HepG2 (cell line): ENCODE data around the gene CLPTM1. TPM values are rescaled to one million over a fixed set of nuclear protein-coding genes. Genes with fewer than 3 reads are reported as not detected.
A peak's percentile ranks its signal among the peaks of the same experiment; 100 is the strongest.

Experiments used
- CSRNP2 ChIP-seq: sonication (generic); formaldehyde crosslinking; conservative IDR thresholded peaks from 2 replicates; pipeline ENCODE4 v1.8.0; 2022; ENCODE audit warnings: low read depth, missing genetic modification reagents
- HCFC1 ChIP-seq: fragments of 150-350 bp; IDR thresholded peaks from 2 replicates; pipeline ENCODE4 v1.6.1; 2014; ENCODE audit warnings: low read depth, low read length
- HOXA5 ChIP-seq: sonication (generic); formaldehyde crosslinking; IDR thresholded peaks from 2 replicates; pipeline ENCODE4 v1.4.0; 2020; ENCODE audit warnings: missing genetic modification reagents
- NBN ChIP-seq: fragments of 450-650 bp; conservative IDR thresholded peaks from 2 replicates; pipeline ENCODE4 v1.6.1; 2017
- NFATC3 ChIP-seq: sonication (generic); formaldehyde crosslinking; IDR thresholded peaks from 2 replicates; pipeline ENCODE4 v1.5.1; 2020; ENCODE audit warnings: mild to moderate bottlenecking, missing genetic modification reagents
- SAP130 ChIP-seq: IDR thresholded peaks from 2 replicates; pipeline ENCODE4 v1.6.1; 2016; ENCODE audit warnings: low read depth
- SOX6 ChIP-seq, 2 experiments: fragments of 450-650 bp in 1 of 2; sonication (generic) in 1 of 2; formaldehyde crosslinking in 1 of 2; IDR thresholded peaks; 2 replicates each; pipeline versions ENCODE4 v1.4.0 to v1.6.1; 2017 to 2020; ENCODE audit warnings: antibody characterized with exemption in 1 of 2, mild to moderate bottlenecking in 1 of 2, missing genetic modification reagents in 1 of 2
- TBX2 ChIP-seq: sonication (generic); formaldehyde crosslinking; IDR thresholded peaks from 2 replicates; pipeline ENCODE4 v1.5.0; 2020; ENCODE audit warnings: missing genetic modification reagents, mild to moderate bottlenecking, borderline replicate concordance
- TBX3 ChIP-seq: fragments of 450-650 bp; IDR thresholded peaks from 2 replicates; pipeline ENCODE4 v1.6.1; 2017; ENCODE audit warnings: antibody characterized with exemption, mild to moderate bottlenecking, inconsistent platforms, borderline replicate concordance
- TFAP4 ChIP-seq: sonication (generic); IDR thresholded peaks from 2 replicates; pipeline ENCODE4 v1.6.1; 2016; ENCODE audit warnings: low read depth, borderline replicate concordance
- ZBTB10 ChIP-seq: sonication (generic); formaldehyde crosslinking; IDR thresholded peaks from 2 replicates; pipeline ENCODE4 v1.4.0; 2020; ENCODE audit warnings: missing genetic modification reagents, borderline replicate concordance
- ZBTB38 ChIP-seq: sonication (generic); formaldehyde crosslinking; IDR thresholded peaks from 2 replicates; pipeline ENCODE4 v1.5.1; 2020; ENCODE audit warnings: mild to moderate bottlenecking, missing genetic modification reagents
- ZFP82 ChIP-seq: sonication (generic); formaldehyde crosslinking; IDR thresholded peaks from 2 replicates; pipeline ENCODE4 v1.5.1; 2020; ENCODE audit warnings: mild to moderate bottlenecking, missing genetic modification reagents, borderline replicate concordance
- ZGPAT ChIP-seq: IDR thresholded peaks from 2 replicates; pipeline ENCODE4 v1.6.1; 2016; ENCODE audit warnings: mild to moderate bottlenecking
- ZMAT5 ChIP-seq: sonication (generic); formaldehyde crosslinking; IDR thresholded peaks from 2 replicates; pipeline ENCODE4 v1.5.0; 2020; ENCODE audit warnings: mild to moderate bottlenecking, low read depth, missing genetic modification reagents, borderline replicate concordance
- ZNF101 ChIP-seq: sonication (generic); formaldehyde crosslinking; IDR thresholded peaks from 2 replicates; pipeline ENCODE4 v1.4.0; 2020; ENCODE audit warnings: mild to moderate bottlenecking, low read depth, missing genetic modification reagents, borderline replicate concordance
- ZNF282 ChIP-seq: fragments of 450-650 bp; IDR thresholded peaks from 2 replicates; pipeline ENCODE4 v1.6.1; 2018; ENCODE audit not compliant: partially characterized antibody
- ZNF383 ChIP-seq: sonication (generic); formaldehyde crosslinking; IDR thresholded peaks from 2 replicates; pipeline ENCODE4 v1.4.0; 2020; ENCODE audit warnings: missing genetic modification reagents, mild to moderate bottlenecking, borderline replicate concordance
- ZNF550 ChIP-seq: sonication (generic); formaldehyde crosslinking; IDR thresholded peaks from 2 replicates; pipeline ENCODE4 v1.4.0; 2020; ENCODE audit warnings: mild to moderate bottlenecking, missing genetic modification reagents, borderline replicate concordance
- ZNF556 ChIP-seq: sonication (generic); formaldehyde crosslinking; IDR thresholded peaks from 2 replicates; pipeline ENCODE4 v1.4.0; 2020; ENCODE audit warnings: mild to moderate bottlenecking, missing genetic modification reagents, borderline replicate concordance
- ZNF564 ChIP-seq: sonication (generic); formaldehyde crosslinking; IDR thresholded peaks from 2 replicates; pipeline ENCODE4 v1.8.1; 2023; ENCODE audit warnings: mild to moderate bottlenecking, missing genetic modification reagents
- ZNF605 ChIP-seq: sonication (generic); formaldehyde crosslinking; IDR thresholded peaks from 2 replicates; pipeline ENCODE4 v1.8.0; 2022; ENCODE audit warnings: mild to moderate bottlenecking, missing genetic modification reagents
- ZNF724P ChIP-seq: sonication (generic); formaldehyde crosslinking; IDR thresholded peaks from 2 replicates; pipeline ENCODE4 v1.8.0; 2022; ENCODE audit warnings: missing genetic modification reagents, borderline replicate concordance
- ZNF740 ChIP-seq: sonication (generic); formaldehyde crosslinking; IDR thresholded peaks from 2 replicates; pipeline ENCODE4 v1.4.0; 2020; ENCODE audit warnings: missing genetic modification reagents
- polyA plus RNA-seq, 8 experiments: library from polyadenylated mRNA; depleted of rRNA in 3 of 8; stranded (reverse) in 7 of 8; unstranded in 1 of 8; fragments of >200 nt; fragmentation: Illumina TruSeq in 4 of 8; extraction: Trizol in 4 of 8; gene quantifications; 2 replicates each; pipeline versions ENCODE4 v1.2.1 to v1.2.3, GENCODE V29; 2011 to 2016; ENCODE audit warnings: low read depth in 4 of 8, missing spikeins in 1 of 8, mixed read lengths in 1 of 8; ENCODE audit not compliant: insufficient read depth in 1 of 8
- total RNA-seq, 5 experiments: library from RNA; depleted of rRNA; stranded (reverse); fragments of >200 nt; fragmentation: Illumina TruSeq; extraction: Trizol; gene quantifications; 2 replicates each; pipeline ENCODE4 v1.2.3, GENCODE V29; 2016; ENCODE audit warnings: low read depth in 1 of 5

CLPTM1 gene
- total and polyA plus RNA-seq, 2 of the 13 experiments (the other 11 are each of a cell fraction or from before 2014, with no cell fraction given), result 34.9 to 42.8 TPM

- no peak for TF ChIP-seq ZMAT5 (CRISPR knock-in tag)
- TF ChIP-seq CSRNP2 (CRISPR knock-in tag), result no peak
- TF ChIP-seq NBN, result no peak
- no peak for TF ChIP-seq ZNF556
- TF ChIP-seq ZBTB10 (CRISPR knock-in tag), result peak; percentile 80; the same call in 1 of the 2 replicates
- no peak for TF ChIP-seq ZNF282
- no peak for TF ChIP-seq SOX6 (IDR thresholded peaks at IDR 0.05)
- peak; percentile 84 for TF ChIP-seq SOX6 (CRISPR knock-in tag; IDR thresholded peaks at IDR 0.05)
- no peak for TF ChIP-seq ZFP82 (CRISPR knock-in tag)
- no peak for TF ChIP-seq ZNF724P (CRISPR knock-in tag)
- peak; percentile 38; the same call in 1 of the 2 replicates for TF ChIP-seq ZNF605 (CRISPR knock-in tag)
- TF ChIP-seq NFATC3 (CRISPR knock-in tag), result no peak
- no peak for TF ChIP-seq HOXA5 (CRISPR knock-in tag)
- TF ChIP-seq HCFC1, result no peak
- peak; percentile 89 for TF ChIP-seq ZGPAT (CRISPR knock-in tag)
- TF ChIP-seq ZNF564 (CRISPR knock-in tag), result no peak
- no peak for TF ChIP-seq ZBTB38 (CRISPR knock-in tag)
- no peak for TF ChIP-seq ZNF101 (CRISPR knock-in tag)
- TF ChIP-seq ZNF740 (CRISPR knock-in tag), result no peak
- TF ChIP-seq TBX3, result no peak; the same call in 1 of the 2 replicates
- no peak for TF ChIP-seq ZNF383
- peak; percentile 92 for TF ChIP-seq TFAP4
- TF ChIP-seq ZNF550 (CRISPR knock-in tag), result no peak
- TF ChIP-seq SAP130 (CRISPR knock-in tag), result peak; percentile 94
- TF ChIP-seq TBX2 (CRISPR knock-in tag), result peak; percentile 57; the same call in 1 of the 2 replicates
These were observed 42.3 kb upstream of the CLPTM1 start (continued) for GRCh38 chr19:44912854-44913253.
